ENCODE measurements around the gene CACNA2D2.

The CACNA2D2 gene

GRCh38 chr3:50318615-50319014, 184.8 kb downstream of the CACNA2D2 start:
- Histone ChIP-seq H3K27ac (ENCODE audit: low read depth, low read length, poor library complexity, severe bottlenecking) (peak overlapping the region; percentile 69), H3K4me3 (ENCODE audit: low read depth, low read length, poor library complexity, severe bottlenecking) (peak overlapping the region; percentile 24)
- TF ChIP-seq, protein P1, sequence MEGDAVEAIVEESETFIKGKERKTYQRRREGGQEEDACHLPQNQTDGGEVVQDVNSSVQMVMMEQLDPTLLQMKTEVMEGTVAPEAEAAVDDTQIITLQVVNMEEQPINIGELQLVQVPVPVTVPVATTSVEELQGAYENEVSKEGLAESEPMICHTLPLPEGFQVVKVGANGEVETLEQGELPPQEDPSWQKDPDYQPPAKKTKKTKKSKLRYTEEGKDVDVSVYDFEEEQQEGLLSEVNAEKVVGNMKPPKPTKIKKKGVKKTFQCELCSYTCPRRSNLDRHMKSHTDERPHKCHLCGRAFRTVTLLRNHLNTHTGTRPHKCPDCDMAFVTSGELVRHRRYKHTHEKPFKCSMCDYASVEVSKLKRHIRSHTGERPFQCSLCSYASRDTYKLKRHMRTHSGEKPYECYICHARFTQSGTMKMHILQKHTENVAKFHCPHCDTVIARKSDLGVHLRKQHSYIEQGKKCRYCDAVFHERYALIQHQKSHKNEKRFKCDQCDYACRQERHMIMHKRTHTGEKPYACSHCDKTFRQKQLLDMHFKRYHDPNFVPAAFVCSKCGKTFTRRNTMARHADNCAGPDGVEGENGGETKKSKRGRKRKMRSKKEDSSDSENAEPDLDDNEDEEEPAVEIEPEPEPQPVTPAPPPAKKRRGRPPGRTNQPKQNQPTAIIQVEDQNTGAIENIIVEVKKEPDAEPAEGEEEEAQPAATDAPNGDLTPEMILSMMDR (IDR thresholded peaks at IDR 0.05; ENCODE audit: low read length) = no peak
- TF ChIP-seq EZH2 (IDR thresholded peaks at IDR 0.05; ENCODE audit: borderline replicate concordance, low read length) = no peak

DNA sequence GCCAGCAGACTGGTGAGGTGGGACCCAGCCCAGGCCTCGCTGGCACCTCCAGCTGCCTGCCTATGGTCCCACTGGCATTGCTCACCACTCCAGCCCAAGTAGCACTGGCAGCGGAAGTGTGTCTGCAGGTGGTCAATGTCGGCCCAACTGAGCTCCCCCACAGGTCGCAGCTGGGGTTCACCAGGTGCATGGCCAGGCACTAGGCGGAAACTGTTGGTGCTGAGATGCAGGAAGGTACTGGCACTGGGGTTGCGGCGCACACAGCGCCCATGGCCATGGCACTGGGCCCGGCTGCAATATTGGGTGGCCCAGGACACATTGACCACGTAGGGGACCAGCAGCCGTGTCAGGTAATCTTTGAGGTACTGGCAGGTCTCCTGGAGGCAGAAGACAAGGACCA, 185.3 kb downstream of the CACNA2D2 start:
- Histone ChIP-seq H3K27me3 (ENCODE audit: insufficient read depth, low read length) (no peaks in the 10 kb centered on the region), H3K27ac (ENCODE audit: low read depth, low read length, poor library complexity, severe bottlenecking) (peak overlapping the region; percentile 69), H3K4me2 (ENCODE audit: low read length) (peak overlapping the region; percentile 48), H3K79me2 (ENCODE audit: insufficient read depth, low read length) (no peaks in the 10 kb centered on the region), H3K4me3 (ENCODE audit: low read depth, low read length, poor library complexity, severe bottlenecking) (peak overlapping the region; percentile 24), H3F3A (ENCODE audit: insufficient read depth, low read length) (no peaks in the 10 kb centered on the region), H3K4me1 (ENCODE audit: insufficient read depth, low read length, severe bottlenecking) (peaks cover 53% of the 10 kb centered on the region), H3K36me3 (ENCODE audit: insufficient read depth, low read length) (no peaks in the 10 kb centered on the region), H3K9me3 (ENCODE audit: low read length) (no peaks in the 10 kb centered on the region), H4K20me1 (ENCODE audit: insufficient read depth, low read length) (no peaks in the 10 kb centered on the region), H3K9me2 (ENCODE audit: low read depth, low read length) (no peaks in the 10 kb centered on the region), H3K9ac (ENCODE audit: low read length) (peak overlapping the region; percentile 17; the same call in 1 of the 2 replicates), H2AFZ (ENCODE audit: low read length) (no peak overlapping the region)
- TF ChIP-seq, protein P1 (IDR thresholded peaks at IDR 0.05; ENCODE audit: low read length) = no peak
- TF ChIP-seq EZH2 (IDR thresholded peaks at IDR 0.05; ENCODE audit: borderline replicate concordance, low read length) = no peak

More at GRCh38 chr3:50318615-50319014, 184.8 kb downstream of the CACNA2D2 start:
- Histone ChIP-seq H3K4me1 (ENCODE audit: insufficient read depth, low read length, severe bottlenecking) (peaks cover 53% of the 10 kb centered on the region), H3K9ac (ENCODE audit: low read length) (no peak overlapping the region; the same call in 1 of the 2 replicates), H3K9me2 (ENCODE audit: low read depth, low read length) (no peaks in the 10 kb centered on the region), H4K20me1 (ENCODE audit: insufficient read depth, low read length) (no peaks in the 10 kb centered on the region), H3K4me2 (ENCODE audit: low read length) (peak overlapping the region; percentile 48), H3K36me3 (ENCODE audit: insufficient read depth, low read length) (no peaks in the 10 kb centered on the region), H3K27me3 (ENCODE audit: insufficient read depth, low read length) (no peaks in the 10 kb centered on the region), H3K9me3 (ENCODE audit: low read length) (no peaks in the 10 kb centered on the region), H2AFZ (ENCODE audit: low read length) (no peak overlapping the region), H3K79me2 (ENCODE audit: insufficient read depth, low read length) (no peaks in the 10 kb centered on the region), H3F3A (ENCODE audit: insufficient read depth, low read length) (no peaks in the 10 kb centered on the region)

DNA sequence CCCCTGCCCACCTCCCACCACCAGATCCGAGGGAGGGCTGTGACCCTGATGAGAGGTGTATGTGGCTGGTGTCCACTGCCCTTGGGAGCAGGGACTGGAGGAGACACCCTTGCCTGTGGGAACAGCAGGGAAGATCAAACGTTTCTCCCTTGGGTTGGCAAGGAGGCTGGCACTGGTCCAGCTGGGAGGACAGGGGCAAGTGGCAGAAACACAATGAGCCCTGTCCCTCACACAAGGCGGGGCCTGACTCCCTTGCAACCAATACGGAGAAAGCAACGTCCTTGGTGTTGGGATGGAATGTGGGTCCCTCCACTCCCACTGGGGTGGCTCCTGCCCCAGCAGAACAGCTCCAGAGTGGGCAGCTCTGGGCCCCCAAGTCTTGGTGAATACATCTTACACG, 186.1 kb downstream of the CACNA2D2 start:
- no peaks in the 10 kb centered on the region for H4K20me1 ChIP-seq (ENCODE audit: insufficient read depth, low read length)
- H3K79me2 ChIP-seq (ENCODE audit: insufficient read depth, low read length) = no peaks in the 10 kb centered on the region
- no peaks in the 10 kb centered on the region for H3K27me3 ChIP-seq (ENCODE audit: insufficient read depth, low read length)
- peaks cover 45% of the 10 kb centered on the region for H3K4me1 ChIP-seq (ENCODE audit: insufficient read depth, low read length, severe bottlenecking)
- H3K4me3 ChIP-seq (ENCODE audit: low read depth, low read length, poor library complexity, severe bottlenecking) = peak overlapping the region; percentile 26
- H2AFZ ChIP-seq (ENCODE audit: low read length) = no peak overlapping the region
- H3K4me2 ChIP-seq (ENCODE audit: low read length) = peak overlapping the region; percentile 55
- H3K36me3 ChIP-seq (ENCODE audit: insufficient read depth, low read length) = no peaks in the 10 kb centered on the region
- H3K9me3 ChIP-seq (ENCODE audit: low read length) = no peaks in the 10 kb centered on the region
- TF ChIP-seq, protein P1 (IDR thresholded peaks at IDR 0.05; ENCODE audit: low read length) = no peak
- TF ChIP-seq EZH2 (IDR thresholded peaks at IDR 0.05; ENCODE audit: borderline replicate concordance, low read length) = no peak
- H3K27ac ChIP-seq (ENCODE audit: low read depth, low read length, poor library complexity, severe bottlenecking) = peak overlapping the region; percentile 69
- H3F3A ChIP-seq (ENCODE audit: insufficient read depth, low read length) = no peaks in the 10 kb centered on the region
- no peaks in the 10 kb centered on the region for H3K9me2 ChIP-seq (ENCODE audit: low read depth, low read length)
- H3K9ac ChIP-seq (ENCODE audit: low read length) = peak overlapping the region; percentile 43; the same call in 1 of the 2 replicates

All from OCI-LY1 (cell line).